ENCODE measurements around the gene RBM19.

DNA sequence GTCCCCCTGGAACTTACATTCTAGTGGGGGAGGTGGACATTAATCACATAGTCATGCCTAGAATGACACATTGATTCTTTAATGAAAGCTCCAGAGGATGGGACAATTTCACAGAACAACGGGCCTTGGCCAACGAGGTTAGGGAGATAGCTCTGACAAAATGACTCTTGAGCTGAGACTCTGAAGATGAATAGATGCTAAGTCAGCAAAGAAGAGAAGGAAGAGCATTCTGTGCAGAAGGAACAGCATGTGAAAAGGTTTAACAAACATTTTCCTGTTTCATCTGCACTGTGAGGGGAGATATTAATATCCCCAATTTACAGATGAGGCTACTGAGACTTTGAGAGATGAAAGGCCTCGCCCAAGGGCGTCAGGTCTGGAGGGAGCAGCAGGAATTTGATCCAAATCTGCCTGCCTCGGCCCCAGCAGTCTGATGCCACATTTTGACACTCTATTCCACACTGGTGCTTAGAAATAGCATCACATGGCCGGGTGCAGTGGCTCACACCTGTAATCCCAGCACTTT is 193.6 kb downstream of the RBM19 start:
- TF ChIP-seq, protein P1, sequence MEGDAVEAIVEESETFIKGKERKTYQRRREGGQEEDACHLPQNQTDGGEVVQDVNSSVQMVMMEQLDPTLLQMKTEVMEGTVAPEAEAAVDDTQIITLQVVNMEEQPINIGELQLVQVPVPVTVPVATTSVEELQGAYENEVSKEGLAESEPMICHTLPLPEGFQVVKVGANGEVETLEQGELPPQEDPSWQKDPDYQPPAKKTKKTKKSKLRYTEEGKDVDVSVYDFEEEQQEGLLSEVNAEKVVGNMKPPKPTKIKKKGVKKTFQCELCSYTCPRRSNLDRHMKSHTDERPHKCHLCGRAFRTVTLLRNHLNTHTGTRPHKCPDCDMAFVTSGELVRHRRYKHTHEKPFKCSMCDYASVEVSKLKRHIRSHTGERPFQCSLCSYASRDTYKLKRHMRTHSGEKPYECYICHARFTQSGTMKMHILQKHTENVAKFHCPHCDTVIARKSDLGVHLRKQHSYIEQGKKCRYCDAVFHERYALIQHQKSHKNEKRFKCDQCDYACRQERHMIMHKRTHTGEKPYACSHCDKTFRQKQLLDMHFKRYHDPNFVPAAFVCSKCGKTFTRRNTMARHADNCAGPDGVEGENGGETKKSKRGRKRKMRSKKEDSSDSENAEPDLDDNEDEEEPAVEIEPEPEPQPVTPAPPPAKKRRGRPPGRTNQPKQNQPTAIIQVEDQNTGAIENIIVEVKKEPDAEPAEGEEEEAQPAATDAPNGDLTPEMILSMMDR (IDR thresholded peaks at IDR 0.05; ENCODE audit: low read depth, low read length, missing input control): no peak
- no peak for TF ChIP-seq FOXA1 (IDR thresholded peaks at IDR 0.05)
- TF ChIP-seq, protein P2, sequence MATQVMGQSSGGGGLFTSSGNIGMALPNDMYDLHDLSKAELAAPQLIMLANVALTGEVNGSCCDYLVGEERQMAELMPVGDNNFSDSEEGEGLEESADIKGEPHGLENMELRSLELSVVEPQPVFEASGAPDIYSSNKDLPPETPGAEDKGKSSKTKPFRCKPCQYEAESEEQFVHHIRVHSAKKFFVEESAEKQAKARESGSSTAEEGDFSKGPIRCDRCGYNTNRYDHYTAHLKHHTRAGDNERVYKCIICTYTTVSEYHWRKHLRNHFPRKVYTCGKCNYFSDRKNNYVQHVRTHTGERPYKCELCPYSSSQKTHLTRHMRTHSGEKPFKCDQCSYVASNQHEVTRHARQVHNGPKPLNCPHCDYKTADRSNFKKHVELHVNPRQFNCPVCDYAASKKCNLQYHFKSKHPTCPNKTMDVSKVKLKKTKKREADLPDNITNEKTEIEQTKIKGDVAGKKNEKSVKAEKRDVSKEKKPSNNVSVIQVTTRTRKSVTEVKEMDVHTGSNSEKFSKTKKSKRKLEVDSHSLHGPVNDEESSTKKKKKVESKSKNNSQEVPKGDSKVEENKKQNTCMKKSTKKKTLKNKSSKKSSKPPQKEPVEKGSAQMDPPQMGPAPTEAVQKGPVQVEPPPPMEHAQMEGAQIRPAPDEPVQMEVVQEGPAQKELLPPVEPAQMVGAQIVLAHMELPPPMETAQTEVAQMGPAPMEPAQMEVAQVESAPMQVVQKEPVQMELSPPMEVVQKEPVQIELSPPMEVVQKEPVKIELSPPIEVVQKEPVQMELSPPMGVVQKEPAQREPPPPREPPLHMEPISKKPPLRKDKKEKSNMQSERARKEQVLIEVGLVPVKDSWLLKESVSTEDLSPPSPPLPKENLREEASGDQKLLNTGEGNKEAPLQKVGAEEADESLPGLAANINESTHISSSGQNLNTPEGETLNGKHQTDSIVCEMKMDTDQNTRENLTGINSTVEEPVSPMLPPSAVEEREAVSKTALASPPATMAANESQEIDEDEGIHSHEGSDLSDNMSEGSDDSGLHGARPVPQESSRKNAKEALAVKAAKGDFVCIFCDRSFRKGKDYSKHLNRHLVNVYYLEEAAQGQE (IDR thresholded peaks at IDR 0.05): no peak
- no peak for TF ChIP-seq YY1 (IDR thresholded peaks at IDR 0.05)
- TF ChIP-seq TAF1 (conservative IDR thresholded peaks at IDR 0.05): no peak
- no peak for TF ChIP-seq GABPA (IDR thresholded peaks at IDR 0.05 in 1 of 2, conservative IDR thresholded peaks at IDR 0.05 in 1 of 2)
- TF ChIP-seq SP1 (IDR thresholded peaks at IDR 0.05): no peak
- TF ChIP-seq RAD21 (IDR thresholded peaks at IDR 0.05): no peak
- TF ChIP-seq, protein P3, sequence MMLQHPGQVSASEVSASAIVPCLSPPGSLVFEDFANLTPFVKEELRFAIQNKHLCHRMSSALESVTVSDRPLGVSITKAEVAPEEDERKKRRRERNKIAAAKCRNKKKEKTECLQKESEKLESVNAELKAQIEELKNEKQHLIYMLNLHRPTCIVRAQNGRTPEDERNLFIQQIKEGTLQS (IDR thresholded peaks at IDR 0.05): no peak
- TF ChIP-seq, protein P4, sequence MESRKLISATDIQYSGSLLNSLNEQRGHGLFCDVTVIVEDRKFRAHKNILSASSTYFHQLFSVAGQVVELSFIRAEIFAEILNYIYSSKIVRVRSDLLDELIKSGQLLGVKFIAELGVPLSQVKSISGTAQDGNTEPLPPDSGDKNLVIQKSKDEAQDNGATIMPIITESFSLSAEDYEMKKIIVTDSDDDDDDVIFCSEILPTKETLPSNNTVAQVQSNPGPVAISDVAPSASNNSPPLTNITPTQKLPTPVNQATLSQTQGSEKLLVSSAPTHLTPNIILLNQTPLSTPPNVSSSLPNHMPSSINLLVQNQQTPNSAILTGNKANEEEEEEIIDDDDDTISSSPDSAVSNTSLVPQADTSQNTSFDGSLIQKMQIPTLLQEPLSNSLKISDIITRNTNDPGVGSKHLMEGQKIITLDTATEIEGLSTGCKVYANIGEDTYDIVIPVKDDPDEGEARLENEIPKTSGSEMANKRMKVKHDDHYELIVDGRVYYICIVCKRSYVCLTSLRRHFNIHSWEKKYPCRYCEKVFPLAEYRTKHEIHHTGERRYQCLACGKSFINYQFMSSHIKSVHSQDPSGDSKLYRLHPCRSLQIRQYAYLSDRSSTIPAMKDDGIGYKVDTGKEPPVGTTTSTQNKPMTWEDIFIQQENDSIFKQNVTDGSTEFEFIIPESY (IDR thresholded peaks at IDR 0.05): no peak
